Lower lobe of right lung (tissue), 2 donors: ENCODE measurements around the gene BCL2. TPM values are rescaled to one million over a fixed set of nuclear protein-coding genes. Genes with fewer than 3 reads are reported as not detected.
A peak's percentile ranks its signal among the peaks of the same experiment; 100 is the strongest.

Source experiments
- ATAC-seq, 2 donors: fragments of 200-7000 bp; cut with Tn5 transposase; one replicate each; pipeline ENCODE4 v1.9.1; 2020 to 2022; ENCODE audit warnings: mild to moderate bottlenecking in 2 of 2, moderate library complexity in 2 of 2
- DNase-seq: peaks from one replicate; pipeline ENCODE4 v3.0.0-alpha.2; 2020
- H3K27ac ChIP-seq: fragments of 200-600 bp; one replicate; pipeline ENCODE4 v1.8.0; 2022
- H3K27me3 ChIP-seq: fragments of 200-600 bp; one replicate; pipeline ENCODE4 v1.8.0; 2022; ENCODE audit warnings: low read depth
- H3K36me3 ChIP-seq: fragments of 200-600 bp; one replicate; pipeline ENCODE4 v1.8.0; 2022; ENCODE audit warnings: mild to moderate bottlenecking
- H3K4me1 ChIP-seq: fragments of 200-600 bp; one replicate; pipeline ENCODE4 v1.8.0; 2022
- H3K4me3 ChIP-seq: fragments of 200-600 bp; one replicate; pipeline ENCODE4 v1.8.0; 2022; ENCODE audit warnings: mild to moderate bottlenecking
- H3K9me3 ChIP-seq: fragments of 200-600 bp; one replicate; pipeline ENCODE4 v1.8.0; 2022
- intact Hi-C: fragments of 100-400 bp; cut with DNase I; formaldehyde crosslinking; loops from one replicate; pipeline ENCODE4 v1.11.0; 2022
- total RNA-seq: library from RNA; stranded (reverse); fragmentation: NEBNext Ultra II Directional; extraction: Animal tissue kit (Norgen Biotek cat#: 25700); gene quantifications from one replicate; pipeline ENCODE4 v1.2.1, GENCODE V29; 2021
- TF ChIP-seq, protein P1 (sequence below): fragments of 200-600 bp; IDR thresholded peaks from one replicate; pipeline ENCODE4 v1.8.0; 2022; ENCODE audit warnings: antibody characterized with exemption, mild to moderate bottlenecking
- donor health status: DM: no; HTN: yes; CAD: no; lungs with severe emphysema.

BCL2 gene
- total RNA-seq, 1 donor from 2014 or later = 11.0 TPM

DNA sequence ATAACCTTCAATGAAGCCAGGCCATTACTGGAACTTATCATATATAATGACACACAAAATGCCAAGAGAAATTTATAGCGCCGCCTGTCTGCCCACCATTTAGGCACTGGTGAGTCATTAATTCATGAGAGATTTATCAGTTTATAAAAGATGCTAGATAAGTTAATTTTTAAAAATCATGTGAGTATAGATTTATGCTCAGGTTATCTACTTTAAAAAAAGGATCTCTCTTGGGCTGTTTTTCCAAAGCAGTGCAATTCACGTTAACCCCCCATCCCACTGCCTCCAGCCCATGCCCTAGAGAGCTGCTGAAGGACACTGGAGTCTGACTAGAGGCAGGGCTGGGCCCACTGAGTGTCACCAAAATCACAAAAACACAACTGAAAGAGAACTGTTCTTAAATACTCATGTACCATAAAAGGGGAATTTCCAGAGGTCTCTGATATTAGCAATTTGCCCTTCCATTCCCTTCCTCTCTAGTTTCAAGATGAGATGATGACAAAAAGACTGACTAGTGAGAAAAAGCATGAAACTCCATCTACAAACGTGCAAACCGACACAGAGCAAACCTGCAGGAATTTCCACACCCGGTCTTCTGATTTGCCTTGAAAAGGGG, 160.8 kb downstream of the BCL2 start:
- H3K36me3 ChIP-seq = no peaks in the 10 kb centered on the region
- intact Hi-C loops = no loop called here
- TF ChIP-seq, protein P1, sequence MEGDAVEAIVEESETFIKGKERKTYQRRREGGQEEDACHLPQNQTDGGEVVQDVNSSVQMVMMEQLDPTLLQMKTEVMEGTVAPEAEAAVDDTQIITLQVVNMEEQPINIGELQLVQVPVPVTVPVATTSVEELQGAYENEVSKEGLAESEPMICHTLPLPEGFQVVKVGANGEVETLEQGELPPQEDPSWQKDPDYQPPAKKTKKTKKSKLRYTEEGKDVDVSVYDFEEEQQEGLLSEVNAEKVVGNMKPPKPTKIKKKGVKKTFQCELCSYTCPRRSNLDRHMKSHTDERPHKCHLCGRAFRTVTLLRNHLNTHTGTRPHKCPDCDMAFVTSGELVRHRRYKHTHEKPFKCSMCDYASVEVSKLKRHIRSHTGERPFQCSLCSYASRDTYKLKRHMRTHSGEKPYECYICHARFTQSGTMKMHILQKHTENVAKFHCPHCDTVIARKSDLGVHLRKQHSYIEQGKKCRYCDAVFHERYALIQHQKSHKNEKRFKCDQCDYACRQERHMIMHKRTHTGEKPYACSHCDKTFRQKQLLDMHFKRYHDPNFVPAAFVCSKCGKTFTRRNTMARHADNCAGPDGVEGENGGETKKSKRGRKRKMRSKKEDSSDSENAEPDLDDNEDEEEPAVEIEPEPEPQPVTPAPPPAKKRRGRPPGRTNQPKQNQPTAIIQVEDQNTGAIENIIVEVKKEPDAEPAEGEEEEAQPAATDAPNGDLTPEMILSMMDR = no peak
- H3K27me3 ChIP-seq = no peaks in the 10 kb centered on the region
- no peaks in the 10 kb centered on the region for H3K9me3 ChIP-seq
- no peak overlapping the region for H3K4me3 ChIP-seq
- H3K27ac ChIP-seq = no peak overlapping the region
- no peak for DNase-seq
- peaks cover 38% of the 10 kb centered on the region for H3K4me1 ChIP-seq
- ATAC-seq = no peak

DNA sequence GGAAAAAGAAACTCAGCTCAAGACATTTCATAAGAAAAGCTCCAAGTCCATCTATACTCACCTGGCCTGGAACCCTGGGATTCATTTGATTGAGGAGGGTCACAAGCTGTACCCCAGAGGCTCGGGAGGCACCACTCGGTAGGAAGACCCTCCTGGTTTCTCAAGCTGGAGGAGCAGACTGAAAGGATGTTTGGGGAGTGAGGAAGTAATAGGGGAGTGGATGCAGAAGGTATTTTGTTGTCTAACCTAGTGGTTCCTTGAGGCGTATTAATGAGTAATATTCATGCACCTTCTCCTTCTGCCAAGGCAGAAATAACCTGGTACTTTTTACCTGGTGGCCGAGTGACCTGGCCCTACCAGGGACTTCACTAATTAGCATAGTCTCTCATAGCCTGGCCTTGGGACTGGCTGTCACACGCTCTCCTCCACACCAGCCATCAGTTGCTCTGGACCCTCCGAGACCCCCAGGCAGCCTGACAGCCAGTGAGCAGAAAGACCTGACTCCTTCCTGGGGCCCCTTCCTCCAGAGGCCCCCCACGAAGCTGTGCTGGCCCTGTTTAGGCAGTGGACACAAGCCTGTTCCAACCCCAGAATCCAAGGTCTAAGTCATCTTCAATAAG, 161.4 kb downstream of the BCL2 start:
- H3K4me1 ChIP-seq = peaks cover 38% of the 10 kb centered on the region
- no peak overlapping the region for H3K4me3 ChIP-seq
- no peaks in the 10 kb centered on the region for H3K36me3 ChIP-seq
- intact Hi-C loops = no loop called here
- no peaks in the 10 kb centered on the region for H3K27me3 ChIP-seq
- H3K9me3 ChIP-seq = no peaks in the 10 kb centered on the region
- DNase-seq = no peak
- no peak for ATAC-seq
- TF ChIP-seq, protein P1 = no peak
- peak overlapping the region; percentile 39 for H3K27ac ChIP-seq

DNA sequence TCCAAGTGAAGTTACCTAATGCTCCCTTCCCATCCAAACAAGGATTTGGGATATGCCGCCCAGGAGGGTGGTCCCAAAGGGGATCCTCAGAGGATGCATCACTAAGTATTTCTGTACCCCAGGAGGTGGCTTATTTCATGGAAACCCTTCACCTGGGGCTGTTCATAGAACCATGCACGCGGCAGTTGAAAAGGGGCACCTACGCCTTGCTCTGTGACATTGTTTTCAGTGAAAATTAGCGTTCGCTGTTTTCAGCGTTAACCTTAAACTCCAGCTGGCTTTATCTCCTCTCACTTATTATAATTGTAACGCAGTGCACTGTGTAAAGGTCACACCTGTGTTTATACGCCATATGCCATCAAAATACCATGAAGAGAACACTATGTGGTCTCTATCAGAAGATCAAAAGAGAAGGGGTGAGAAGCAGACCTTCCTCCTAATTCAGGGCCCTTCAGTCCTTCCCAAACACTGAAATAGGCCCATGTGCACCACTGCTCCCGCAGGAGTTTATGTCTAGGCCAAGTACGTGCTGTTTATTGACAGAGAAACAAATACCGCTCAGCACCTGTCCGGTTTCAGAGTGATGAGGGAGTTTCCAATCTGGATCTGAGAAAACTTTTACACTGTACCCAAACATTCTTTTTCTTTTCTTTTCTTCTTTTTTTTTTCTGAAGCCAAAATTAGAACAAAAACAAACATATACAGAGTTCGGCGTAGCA, 162.1 kb downstream of the BCL2 start:
- Histone ChIP-seq H3K27me3 (no peaks in the 10 kb centered on the region), H3K4me3 (no peak overlapping the region), H3K27ac (no peak overlapping the region), H3K36me3 (no peaks in the 10 kb centered on the region), H3K9me3 (no peaks in the 10 kb centered on the region), H3K4me1 (peaks cover 33% of the 10 kb centered on the region)
- TF ChIP-seq, protein P1 = no peak
- no peak for DNase-seq
- ATAC-seq = no peak
- intact Hi-C loops = no loop called here

DNA sequence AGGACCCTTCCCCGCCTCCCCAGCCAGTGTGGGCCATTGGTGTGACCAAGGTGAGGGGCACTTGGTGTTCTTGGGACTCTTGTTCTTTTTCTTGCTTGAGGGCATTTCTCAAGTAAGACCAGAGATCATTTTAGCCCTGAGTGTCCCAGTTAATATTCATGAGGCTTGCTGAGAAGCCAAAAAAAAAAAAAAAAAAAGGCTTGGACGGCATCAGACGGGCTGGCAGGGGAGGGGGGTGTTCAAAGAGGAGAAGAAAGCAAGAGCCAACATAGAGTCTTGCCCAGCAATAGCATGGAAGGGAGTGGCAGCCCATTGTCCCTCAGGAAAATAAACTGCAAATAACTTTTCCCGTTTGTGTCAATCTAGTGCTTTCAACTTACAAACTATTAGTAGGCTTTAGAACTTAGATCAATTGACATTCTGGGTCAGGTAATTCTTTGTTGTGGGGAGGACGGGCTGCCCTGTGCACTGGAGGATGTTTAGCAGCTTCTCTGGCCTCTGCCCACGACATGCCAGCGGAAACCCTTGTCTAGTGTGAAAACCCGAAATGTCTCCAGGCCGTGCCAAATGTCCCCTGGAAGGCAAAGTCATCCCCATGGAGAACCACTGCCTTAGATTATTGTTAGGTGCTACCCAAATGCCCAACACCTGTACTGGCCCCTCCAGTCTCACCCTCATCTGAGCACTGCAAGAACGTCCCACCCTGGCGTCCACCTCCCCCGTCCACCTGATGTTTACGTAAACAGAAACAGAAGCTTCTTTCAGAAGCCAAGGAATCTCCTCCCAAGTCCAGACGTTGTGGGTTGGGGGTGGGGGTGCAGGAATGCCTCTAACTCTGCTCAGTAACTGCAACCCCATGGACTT, 163.4 kb downstream of the BCL2 start:
- Histone ChIP-seq H3K27ac (no peak overlapping the region), H3K36me3 (no peaks in the 10 kb centered on the region), H3K4me1 (peaks cover 21% of the 10 kb centered on the region), H3K9me3 (no peaks in the 10 kb centered on the region), H3K27me3 (no peaks in the 10 kb centered on the region), H3K4me3 (peak overlapping the region; percentile 38)
- DNase-seq (no peak), ATAC-seq (no peak)
- TF ChIP-seq, protein P1 = no peak
- intact Hi-C loops = no loop called here

DNA sequence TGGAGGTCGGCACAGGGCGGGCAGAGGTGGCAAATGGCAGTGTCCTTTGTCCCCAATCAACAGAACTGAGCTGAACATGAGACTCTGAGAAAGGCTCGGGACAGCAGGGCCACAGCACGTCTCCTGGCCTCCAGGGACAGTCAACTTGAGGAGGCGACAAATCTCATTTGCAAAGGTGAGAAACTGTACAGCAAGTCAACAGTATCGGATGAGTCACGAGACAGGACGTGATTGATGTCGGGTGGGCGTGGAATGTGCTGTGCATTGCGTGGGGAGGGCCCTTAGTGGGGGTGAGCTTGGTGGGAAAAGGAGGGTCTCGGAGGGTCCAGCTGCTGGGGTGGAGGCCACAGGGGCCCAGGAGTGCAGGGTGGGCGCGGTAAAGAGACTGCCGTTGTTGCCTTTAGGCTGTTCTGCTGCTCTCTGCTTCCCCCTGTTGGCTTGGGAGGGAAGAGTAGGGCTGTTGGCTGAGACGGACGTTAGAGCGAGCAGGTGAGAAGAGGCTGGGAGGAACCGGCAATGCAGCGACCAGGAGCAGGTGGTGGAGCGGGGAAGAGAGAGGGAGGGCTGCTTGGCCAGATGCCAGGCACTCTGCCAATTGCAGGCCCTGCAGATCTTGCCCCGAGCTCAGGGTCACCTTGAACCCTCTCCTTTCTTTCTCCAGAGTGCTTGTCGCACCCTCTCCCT, 164.3 kb downstream of the BCL2 start:
- Histone ChIP-seq H3K9me3 (no peaks in the 10 kb centered on the region), H3K4me1 (peaks cover 12% of the 10 kb centered on the region), H3K27me3 (no peaks in the 10 kb centered on the region), H3K27ac (peak overlapping the region; percentile 6), H3K4me3 (peak overlapping the region; percentile 38), H3K36me3 (no peaks in the 10 kb centered on the region)
- intact Hi-C loops = no loop called here
- DNase-seq (peak; percentile 72), ATAC-seq (peak; percentile 86 to 89)
- TF ChIP-seq, protein P1 = peak; percentile 77
